CD4-positive, alpha-beta T cell (primary cell): ENCODE data around the gene RASD1. TPM values are rescaled to one million over a fixed set of nuclear protein-coding genes. Genes with fewer than 3 reads are reported as not detected.

Experiments used
- ATAC-seq: fragments of 200-7000 bp; cut with Tn5 transposase; one replicate; pipeline ENCODE4 v1.10.0; 2022; ENCODE audit warnings: mild to moderate bottlenecking; ENCODE audit not compliant: poor library complexity
- CTCF ChIA-PET: fragments of 350-600 bp; sonication (Branson Sonifier 250); formaldehyde crosslinking; loops from one replicate; lab custom pipeline; 2021; ENCODE audit warnings: antibody characterized with exemption, inconsistent platforms; lab: Charles Lee
- POLR2A ChIA-PET: fragments of 350-600 bp; sonication (Branson Sonifier 250); formaldehyde crosslinking; loops from one replicate; lab custom pipeline; 2021; ENCODE audit warnings: antibody characterized with exemption, inconsistent platforms; lab: Charles Lee
- DNase-seq, 14 experiments: peaks; one replicate each; pipeline ENCODE4 v3.0.0-alpha.2; 2013 to 2020; ENCODE audit warnings: mixed read lengths in 2 of 14
- H3K27ac ChIP-seq, 2 donors: one replicate each; pipeline versions ENCODE4 v1.5.1 to v1.7.0; 2013; ENCODE audit warnings: low read length in 2 of 2, low read depth in 1 of 2, mild to moderate bottlenecking in 1 of 2
- H3K27me3 ChIP-seq, 2 experiments: 1 replicate in 1 of 2; 2 replicates in 1 of 2; pipeline versions ENCODE4 v1.6.1 to v1.7.0; 2013; ENCODE audit warnings: low read length in 2 of 2, control low read depth in 1 of 2, mild to moderate bottlenecking in 1 of 2, moderate library complexity in 1 of 2; ENCODE audit not compliant: insufficient read depth in 2 of 2, control insufficient read depth in 1 of 2
- H3K36me3 ChIP-seq: one replicate; pipeline ENCODE4 v1.6.1; 2013; ENCODE audit warnings: low read length, control low read depth; ENCODE audit not compliant: insufficient read depth
- H3K4me1 ChIP-seq: one replicate; pipeline ENCODE4 v1.6.1; 2013; ENCODE audit warnings: low read length, control low read depth; ENCODE audit not compliant: insufficient read depth
- H3K4me3 ChIP-seq: one replicate; pipeline ENCODE4 v1.5.1; 2013; ENCODE audit warnings: mild to moderate bottlenecking, low read length, moderate library complexity
- H3K9me3 ChIP-seq, 2 experiments: 1 replicate in 1 of 2; 2 replicates in 1 of 2; pipeline versions ENCODE4 v1.6.1 to v1.7.0; 2013; ENCODE audit warnings: low read length in 2 of 2, mild to moderate bottlenecking in 2 of 2, control low read depth in 1 of 2, moderate library complexity in 1 of 2; ENCODE audit not compliant: control insufficient read depth in 1 of 2, insufficient read depth in 1 of 2
- H3K27ac Mint-ChIP-seq: one replicate; pipeline ENCODE4 v1.8.0; 2020; ENCODE audit warnings: mixed read lengths
- H3K27me3 Mint-ChIP-seq: one replicate; pipeline ENCODE4 v1.8.0; 2021; ENCODE audit warnings: mixed read lengths
- H3K36me3 Mint-ChIP-seq: one replicate; pipeline ENCODE4 v1.8.0; 2021; ENCODE audit warnings: low read depth, mixed read lengths
- H3K4me1 Mint-ChIP-seq: one replicate; pipeline ENCODE4 v1.8.0; 2021; ENCODE audit warnings: low read depth, mixed read lengths
- H3K4me3 Mint-ChIP-seq: one replicate; pipeline ENCODE4 v1.8.0; 2020; ENCODE audit warnings: mild to moderate bottlenecking, mixed read lengths
- H3K9me3 Mint-ChIP-seq: one replicate; pipeline ENCODE4 v1.8.0; 2020; ENCODE audit warnings: mixed read lengths
- intact Hi-C, 2 experiments: fragments of 100-400 bp; cut with DNase I in 1 of 2; cut with micrococcal nuclease in 1 of 2; formaldehyde crosslinking; loops; one replicate each; pipeline versions ENCODE4 v1.15.1 to v1.9.0; 2023 to 2025; cut with DNase I, micrococcal nuclease
- total RNA-seq, 174 experiments: library from RNA in 2 of 174; stranded (reverse) in 2 of 174; gene quantifications; one replicate each; pipeline ENCODE4 v1.2.3 and lab custom pipeline; 2021 to 2026
- TF ChIP-seq, protein P1 (sequence below): fragments of 200-600 bp; IDR thresholded peaks from one replicate; pipeline ENCODE4 v1.8.0; 2022; ENCODE audit warnings: antibody characterized with exemption, mild to moderate bottlenecking

The RASD1 gene
- total RNA-seq, 2 experiments from 2014 or later: 1.8 to 2.0 TPM

DNA sequence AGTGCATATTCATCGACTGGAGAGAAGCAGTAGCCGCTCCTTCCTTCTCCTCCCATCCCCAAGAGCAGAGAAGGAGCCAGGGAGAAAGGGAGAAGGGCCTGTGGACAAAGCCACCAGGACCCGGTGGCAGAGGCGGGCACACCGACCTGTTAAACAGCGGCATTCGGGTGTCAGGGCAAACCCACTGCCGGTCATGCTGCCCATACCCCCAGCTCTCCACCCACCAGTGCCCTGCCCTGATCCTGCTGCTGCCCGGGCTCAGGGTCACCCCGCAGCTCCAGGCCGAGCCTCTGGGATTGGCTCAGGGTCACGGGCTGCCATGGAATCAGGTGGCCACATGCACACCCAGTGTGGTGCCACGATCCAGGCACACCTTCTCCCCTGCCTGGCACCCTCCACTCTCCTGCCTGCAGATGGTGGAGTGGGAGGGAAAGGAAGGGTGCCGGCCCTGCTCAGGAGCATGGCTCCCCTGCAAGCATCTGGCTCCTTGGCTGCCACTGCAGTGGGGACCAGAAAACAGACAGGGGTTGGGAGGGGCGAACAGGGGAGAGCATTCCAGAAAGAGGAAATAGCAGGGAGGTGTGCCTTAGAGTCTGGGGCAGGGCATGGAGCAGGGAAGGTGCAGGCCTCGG is 18.3 kb upstream of the RASD1 start:
- no peaks in the 10 kb centered on the region for H3K27me3 Mint-ChIP-seq
- intact Hi-C loops: no loop called here
- no peak overlapping the region for H3K4me3 ChIP-seq
- no peaks in the 10 kb centered on the region for H3K36me3 Mint-ChIP-seq
- ChIA-PET CTCF (no interaction called here), POLR2A (no interaction called here)
- TF ChIP-seq, protein P1, sequence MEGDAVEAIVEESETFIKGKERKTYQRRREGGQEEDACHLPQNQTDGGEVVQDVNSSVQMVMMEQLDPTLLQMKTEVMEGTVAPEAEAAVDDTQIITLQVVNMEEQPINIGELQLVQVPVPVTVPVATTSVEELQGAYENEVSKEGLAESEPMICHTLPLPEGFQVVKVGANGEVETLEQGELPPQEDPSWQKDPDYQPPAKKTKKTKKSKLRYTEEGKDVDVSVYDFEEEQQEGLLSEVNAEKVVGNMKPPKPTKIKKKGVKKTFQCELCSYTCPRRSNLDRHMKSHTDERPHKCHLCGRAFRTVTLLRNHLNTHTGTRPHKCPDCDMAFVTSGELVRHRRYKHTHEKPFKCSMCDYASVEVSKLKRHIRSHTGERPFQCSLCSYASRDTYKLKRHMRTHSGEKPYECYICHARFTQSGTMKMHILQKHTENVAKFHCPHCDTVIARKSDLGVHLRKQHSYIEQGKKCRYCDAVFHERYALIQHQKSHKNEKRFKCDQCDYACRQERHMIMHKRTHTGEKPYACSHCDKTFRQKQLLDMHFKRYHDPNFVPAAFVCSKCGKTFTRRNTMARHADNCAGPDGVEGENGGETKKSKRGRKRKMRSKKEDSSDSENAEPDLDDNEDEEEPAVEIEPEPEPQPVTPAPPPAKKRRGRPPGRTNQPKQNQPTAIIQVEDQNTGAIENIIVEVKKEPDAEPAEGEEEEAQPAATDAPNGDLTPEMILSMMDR: no peak
- no peaks in the 10 kb centered on the region for H3K4me1 Mint-ChIP-seq
- no peaks in the 10 kb centered on the region for H3K36me3 ChIP-seq
- H3K27ac ChIP-seq: no peak overlapping the region
- no peak overlapping the region for H3K4me3 Mint-ChIP-seq
- H3K9me3 ChIP-seq: no peaks in the 10 kb centered on the region
- no peaks in the 10 kb centered on the region for H3K27me3 ChIP-seq
- no peak overlapping the region for H3K27ac Mint-ChIP-seq
- DNase-seq (no peak), ATAC-seq (no peak)
- no peaks in the 10 kb centered on the region for H3K9me3 Mint-ChIP-seq
- peaks cover 5% of the 10 kb centered on the region for H3K4me1 ChIP-seq

DNA sequence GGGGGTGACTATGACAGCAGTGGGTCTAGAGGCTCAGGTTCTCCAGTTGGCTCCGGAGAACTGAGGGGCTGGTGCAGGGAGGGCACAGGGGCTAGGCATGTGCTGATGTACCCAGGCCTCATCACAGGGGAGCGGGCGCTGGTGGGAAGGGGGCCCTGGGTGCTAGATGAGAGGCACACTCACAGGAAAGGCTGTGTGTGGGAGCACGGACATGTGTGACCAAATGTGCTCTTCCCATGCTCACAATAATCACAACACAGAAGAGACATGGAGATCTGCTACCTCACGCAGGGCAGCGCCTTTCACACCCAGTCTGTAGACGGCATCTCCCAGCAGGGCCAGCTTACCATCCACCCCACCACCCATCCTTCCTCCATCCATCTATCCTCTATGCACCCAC is 17.4 kb upstream of the RASD1 start:
- H3K27me3 ChIP-seq: no peaks in the 10 kb centered on the region
- CTCF ChIA-PET: no interaction called here
- no peak overlapping the region for H3K4me3 ChIP-seq
- TF ChIP-seq, protein P1: no peak
- Mint-ChIP-seq H3K4me1 (no peaks in the 10 kb centered on the region), H3K36me3 (no peaks in the 10 kb centered on the region), H3K4me3 (no peak overlapping the region), H3K9me3 (no peaks in the 10 kb centered on the region), H3K27ac (no peak overlapping the region), H3K27me3 (no peaks in the 10 kb centered on the region)
- H3K9me3 ChIP-seq: no peaks in the 10 kb centered on the region
- ATAC-seq (no peak), DNase-seq (no peak)
- H3K4me1 ChIP-seq: peaks cover 5% of the 10 kb centered on the region
- no peaks in the 10 kb centered on the region for H3K36me3 ChIP-seq
- H3K27ac ChIP-seq: no peak overlapping the region
- intact Hi-C loops: no loop called here
- POLR2A ChIA-PET: no interaction called here

DNA sequence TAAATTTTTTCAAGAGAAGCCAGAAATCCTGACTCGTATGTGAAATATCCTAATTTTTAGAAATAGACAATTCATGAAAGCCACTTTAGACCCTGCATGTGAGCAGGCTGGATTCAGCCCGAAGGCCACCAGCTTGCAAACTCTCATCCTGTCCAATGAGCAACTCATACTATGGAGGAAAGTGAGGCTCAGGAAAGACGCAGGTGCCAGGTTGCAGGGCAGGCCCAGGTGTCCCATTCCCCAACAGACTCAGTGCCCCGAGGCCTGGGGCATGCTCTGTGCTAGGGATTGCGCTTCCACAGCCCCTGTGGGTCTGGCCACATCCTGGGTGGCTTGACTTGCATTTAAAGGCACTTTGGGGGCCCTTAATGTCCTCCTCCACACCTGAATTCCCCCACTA is 16.7 kb upstream of the RASD1 start:
- peaks cover 5% of the 10 kb centered on the region for H3K4me1 ChIP-seq
- DNase-seq: no peak
- no peaks in the 10 kb centered on the region for H3K9me3 ChIP-seq
- no peaks in the 10 kb centered on the region for H3K4me1 Mint-ChIP-seq
- H3K36me3 ChIP-seq: no peaks in the 10 kb centered on the region
- H3K27me3 Mint-ChIP-seq: no peaks in the 10 kb centered on the region
- ChIA-PET CTCF (no interaction called here), POLR2A (no interaction called here)
- no peak overlapping the region for H3K4me3 Mint-ChIP-seq
- no peaks in the 10 kb centered on the region for H3K9me3 Mint-ChIP-seq
- no peak overlapping the region for H3K4me3 ChIP-seq
- H3K27ac Mint-ChIP-seq: no peak overlapping the region
- H3K27me3 ChIP-seq: no peaks in the 10 kb centered on the region
- intact Hi-C loops: no loop called here
- no peak for ATAC-seq
- TF ChIP-seq, protein P1: no peak
- H3K27ac ChIP-seq: no peak overlapping the region
- no peaks in the 10 kb centered on the region for H3K36me3 Mint-ChIP-seq
